Neural cell (in vitro differentiated cells): ENCODE measurements around the gene TSPAN11.

ENCODE experiments used
- POLR2AphosphoS5 ChIP-seq: IDR thresholded peaks from 2 replicates; pipeline ENCODE4 v1.6.1; 2012
- RAD21 ChIP-seq: fragments of 450-650 bp; conservative IDR thresholded peaks from 2 replicates; pipeline ENCODE4 v1.6.1; 2014; ENCODE audit warnings: antibody characterized with exemption, mild to moderate bottlenecking, moderate library complexity
- TF ChIP-seq, protein P1 (sequence below): fragments of 450-650 bp; IDR thresholded peaks from 2 replicates; pipeline ENCODE4 v1.5.1; 2014; ENCODE audit warnings: antibody characterized with exemption, mild to moderate bottlenecking, moderate library complexity; ENCODE audit not compliant: poor library complexity, severe bottlenecking

DNA sequence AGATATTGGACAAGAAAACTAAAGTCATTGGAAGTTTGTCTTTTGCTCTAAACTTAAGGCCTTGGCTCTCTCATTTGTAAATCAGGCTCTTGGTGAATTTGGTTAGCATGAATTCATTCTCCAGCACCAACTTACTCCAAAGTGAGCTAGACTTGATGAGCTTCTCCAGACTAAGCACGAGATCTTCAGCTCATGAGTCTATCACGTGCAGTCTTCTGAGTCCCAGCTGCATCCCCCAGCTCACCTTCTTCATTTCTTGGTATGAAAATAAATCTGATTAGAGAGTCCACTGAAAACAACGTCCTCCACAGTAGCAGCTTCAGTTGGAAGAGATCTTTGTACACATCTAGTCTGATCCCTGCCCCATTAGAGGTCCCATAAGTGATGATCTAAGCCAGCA lies 94.6 kb downstream of the TSPAN11 start:
- TF ChIP-seq RAD21 (no peak), POLR2AphosphoS5 (no peak)
- TF ChIP-seq, protein P1, sequence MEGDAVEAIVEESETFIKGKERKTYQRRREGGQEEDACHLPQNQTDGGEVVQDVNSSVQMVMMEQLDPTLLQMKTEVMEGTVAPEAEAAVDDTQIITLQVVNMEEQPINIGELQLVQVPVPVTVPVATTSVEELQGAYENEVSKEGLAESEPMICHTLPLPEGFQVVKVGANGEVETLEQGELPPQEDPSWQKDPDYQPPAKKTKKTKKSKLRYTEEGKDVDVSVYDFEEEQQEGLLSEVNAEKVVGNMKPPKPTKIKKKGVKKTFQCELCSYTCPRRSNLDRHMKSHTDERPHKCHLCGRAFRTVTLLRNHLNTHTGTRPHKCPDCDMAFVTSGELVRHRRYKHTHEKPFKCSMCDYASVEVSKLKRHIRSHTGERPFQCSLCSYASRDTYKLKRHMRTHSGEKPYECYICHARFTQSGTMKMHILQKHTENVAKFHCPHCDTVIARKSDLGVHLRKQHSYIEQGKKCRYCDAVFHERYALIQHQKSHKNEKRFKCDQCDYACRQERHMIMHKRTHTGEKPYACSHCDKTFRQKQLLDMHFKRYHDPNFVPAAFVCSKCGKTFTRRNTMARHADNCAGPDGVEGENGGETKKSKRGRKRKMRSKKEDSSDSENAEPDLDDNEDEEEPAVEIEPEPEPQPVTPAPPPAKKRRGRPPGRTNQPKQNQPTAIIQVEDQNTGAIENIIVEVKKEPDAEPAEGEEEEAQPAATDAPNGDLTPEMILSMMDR: no peak
